ENCODE results near the gene NRSN2.

- TF ChIP-seq, protein P1, sequence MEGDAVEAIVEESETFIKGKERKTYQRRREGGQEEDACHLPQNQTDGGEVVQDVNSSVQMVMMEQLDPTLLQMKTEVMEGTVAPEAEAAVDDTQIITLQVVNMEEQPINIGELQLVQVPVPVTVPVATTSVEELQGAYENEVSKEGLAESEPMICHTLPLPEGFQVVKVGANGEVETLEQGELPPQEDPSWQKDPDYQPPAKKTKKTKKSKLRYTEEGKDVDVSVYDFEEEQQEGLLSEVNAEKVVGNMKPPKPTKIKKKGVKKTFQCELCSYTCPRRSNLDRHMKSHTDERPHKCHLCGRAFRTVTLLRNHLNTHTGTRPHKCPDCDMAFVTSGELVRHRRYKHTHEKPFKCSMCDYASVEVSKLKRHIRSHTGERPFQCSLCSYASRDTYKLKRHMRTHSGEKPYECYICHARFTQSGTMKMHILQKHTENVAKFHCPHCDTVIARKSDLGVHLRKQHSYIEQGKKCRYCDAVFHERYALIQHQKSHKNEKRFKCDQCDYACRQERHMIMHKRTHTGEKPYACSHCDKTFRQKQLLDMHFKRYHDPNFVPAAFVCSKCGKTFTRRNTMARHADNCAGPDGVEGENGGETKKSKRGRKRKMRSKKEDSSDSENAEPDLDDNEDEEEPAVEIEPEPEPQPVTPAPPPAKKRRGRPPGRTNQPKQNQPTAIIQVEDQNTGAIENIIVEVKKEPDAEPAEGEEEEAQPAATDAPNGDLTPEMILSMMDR (IDR thresholded peaks at IDR 0.05): no peak
- TF ChIP-seq USF2 (IDR thresholded peaks at IDR 0.05; ENCODE audit: borderline replicate concordance, low read depth, low read length): no peak
- no peak for TF ChIP-seq EP300 (IDR thresholded peaks at IDR 0.05; ENCODE audit: borderline replicate concordance in 1 of 2, low read depth in 1 of 2, low read length in 1 of 2)
- TF ChIP-seq GATA2 (CRISPR knock-in tag; IDR thresholded peaks at IDR 0.05): no peak
- no peak for TF ChIP-seq GABPA (IDR thresholded peaks at IDR 0.05; ENCODE audit: low read depth)
- TF ChIP-seq POLR2AphosphoS5 (IDR thresholded peaks at IDR 0.05; ENCODE audit: low read depth, low read length): no peak
- TF ChIP-seq YY1 (IDR thresholded peaks at IDR 0.05; ENCODE audit: low read depth): no peak
- TF ChIP-seq USF1 (IDR thresholded peaks at IDR 0.05; ENCODE audit: borderline replicate concordance, low read depth): no peak
- no peak for TF ChIP-seq SIN3A (IDR thresholded peaks at IDR 0.05; ENCODE audit: borderline replicate concordance, low read depth, low read length)
- TF ChIP-seq RAD21 (IDR thresholded peaks at IDR 0.05; ENCODE audit: low read length): no peak
Observed at GRCh38 chr20:397432-398237, 50.7 kb downstream of the NRSN2 start.
